ENCODE data around the gene LRWD1.

DNA sequence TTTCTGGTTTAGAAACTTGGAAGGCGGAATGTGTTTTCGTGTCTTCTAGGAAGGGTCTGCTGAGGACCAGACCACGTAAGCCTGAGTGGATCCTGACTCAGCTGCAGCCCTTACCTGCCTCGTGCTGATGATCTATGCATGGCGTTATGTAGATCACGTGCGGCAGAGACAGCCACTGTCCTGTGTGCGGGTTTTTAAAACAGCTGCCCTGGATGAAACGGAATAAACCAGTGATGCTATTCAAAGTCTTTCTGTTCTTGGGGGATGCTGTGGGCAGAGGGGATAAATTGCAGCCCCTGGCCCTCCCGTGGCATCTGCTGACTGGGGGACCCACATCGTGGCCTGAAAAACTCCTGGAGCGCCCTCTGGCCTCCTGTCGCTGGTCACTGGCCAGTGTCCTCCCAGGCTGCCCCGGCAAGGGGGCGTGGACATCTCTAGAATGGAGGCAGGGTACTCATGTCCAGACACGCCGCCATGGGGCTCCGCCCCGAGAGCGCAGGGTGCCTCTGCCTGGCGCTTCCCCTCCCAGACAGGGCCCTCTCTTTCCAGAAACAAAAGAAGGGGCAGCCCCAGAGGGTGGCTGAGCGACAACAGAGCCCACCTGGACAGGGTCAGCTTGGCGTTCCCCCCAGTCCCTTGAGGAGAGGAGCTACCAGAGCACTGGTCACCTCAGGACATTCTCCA lies 13.3 kb upstream of the LRWD1 start:
- TF ChIP-seq EZH2phosphoT487 (IDR thresholded peaks at IDR 0.05; ENCODE audit: low read depth, severe bottlenecking, unreplicated experiment) (no peak), CTCF (IDR thresholded peaks at IDR 0.05; ENCODE audit: poor library complexity) (no peak)
